ENCODE measurements around the gene UBE2I. TPM values are rescaled to one million over a fixed set of nuclear protein-coding genes. Genes with fewer than 3 reads are reported as not detected.

The UBE2I gene
- polyA plus RNA-seq, 2 of the 4 experiments (the other 2 are of a cell fraction): 170 to 208 TPM

DNA sequence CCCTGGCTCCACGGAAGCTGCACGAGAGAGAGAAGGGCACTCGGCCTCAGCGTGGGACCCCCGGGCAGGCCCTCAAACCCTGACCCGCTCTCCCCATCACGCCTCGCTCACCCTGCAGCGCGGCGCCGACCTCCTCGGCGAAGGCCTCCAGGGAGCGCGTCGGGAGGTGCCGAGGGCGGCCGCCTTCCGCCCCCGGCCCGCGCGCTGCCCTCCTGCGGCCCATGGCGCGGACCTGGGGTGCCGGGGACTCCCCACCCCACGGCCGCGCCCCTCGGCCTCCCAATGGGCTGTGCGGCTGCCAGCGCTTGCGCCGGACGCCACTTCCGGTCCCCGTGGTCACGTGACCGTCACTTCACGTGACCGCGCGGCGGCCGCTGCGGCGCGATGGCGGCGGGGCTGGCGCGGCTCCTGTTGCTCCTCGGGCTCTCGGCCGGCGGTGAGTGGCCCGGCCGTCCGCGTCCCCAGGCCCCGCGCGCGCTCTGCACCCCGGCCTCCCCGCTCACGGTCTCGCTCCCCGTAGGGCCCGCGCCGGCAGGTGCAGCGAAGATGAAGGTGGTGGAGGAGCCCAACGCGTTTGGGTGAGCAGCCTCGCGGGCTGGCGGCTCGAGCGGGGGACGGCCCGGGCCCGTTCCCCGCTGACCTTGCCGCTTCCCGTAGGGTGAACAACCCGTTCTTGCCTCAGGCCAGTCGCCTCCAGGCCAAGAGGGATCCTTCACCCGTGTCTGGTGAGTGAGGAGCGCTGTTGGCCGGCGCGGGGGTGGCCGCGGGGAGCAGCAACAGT lies 42.3 kb downstream of the UBE2I start, which contains the start of the genes GNPTG and TSR3 (continued):
- TF ChIP-seq CTCF (IDR thresholded peaks at IDR 0.05): no peak
- peak; percentile 33; the same call in 1 of the 2 replicates for TF ChIP-seq TP53 (CRISPR knock-in tag; IDR thresholded peaks at IDR 0.05)
- TF ChIP-seq PHF8 (IDR thresholded peaks at IDR 0.05; ENCODE audit: borderline replicate concordance, low read depth): peak; percentile 93; the same call in 1 of the 2 replicates
- no peak for TF ChIP-seq FOSL2 (IDR thresholded peaks at IDR 0.05)
- peak; percentile 58 for TF ChIP-seq FOSL2 (CRISPR knock-in tag; IDR thresholded peaks at IDR 0.05)
- no peak for TF ChIP-seq ZFP36 (IDR thresholded peaks at IDR 0.05; ENCODE audit: borderline replicate concordance, partially characterized antibody)
- no peak for TF ChIP-seq EHF (CRISPR knock-in tag; IDR thresholded peaks at IDR 0.05)
- TF ChIP-seq, protein P1, sequence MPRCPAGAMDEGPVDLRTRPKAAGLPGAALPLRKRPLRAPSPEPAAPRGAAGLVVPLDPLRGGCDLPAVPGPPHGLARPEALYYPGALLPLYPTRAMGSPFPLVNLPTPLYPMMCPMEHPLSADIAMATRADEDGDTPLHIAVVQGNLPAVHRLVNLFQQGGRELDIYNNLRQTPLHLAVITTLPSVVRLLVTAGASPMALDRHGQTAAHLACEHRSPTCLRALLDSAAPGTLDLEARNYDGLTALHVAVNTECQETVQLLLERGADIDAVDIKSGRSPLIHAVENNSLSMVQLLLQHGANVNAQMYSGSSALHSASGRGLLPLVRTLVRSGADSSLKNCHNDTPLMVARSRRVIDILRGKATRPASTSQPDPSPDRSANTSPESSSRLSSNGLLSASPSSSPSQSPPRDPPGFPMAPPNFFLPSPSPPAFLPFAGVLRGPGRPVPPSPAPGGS (IDR thresholded peaks at IDR 0.05): peak; percentile 85
- peak; percentile 78 for TF ChIP-seq MAX (IDR thresholded peaks at IDR 0.05)
- no peak for TF ChIP-seq POLR2AphosphoS2 (conservative IDR thresholded peaks at IDR 0.05; ENCODE audit: low read length)
- no peak for TF ChIP-seq CBX8 (IDR thresholded peaks at IDR 0.05)
- TF ChIP-seq KDM1A (IDR thresholded peaks at IDR 0.05; ENCODE audit: low read depth): no peak
- TF ChIP-seq ZC3H11A (IDR thresholded peaks at IDR 0.05): no peak
- TF ChIP-seq CHD4 (IDR thresholded peaks at IDR 0.05; ENCODE audit: borderline replicate concordance): no peak
- no peak for TF ChIP-seq EHMT2 (IDR thresholded peaks at IDR 0.05; ENCODE audit: low read depth)
- peak; percentile 61 for TF ChIP-seq POLR2A (IDR thresholded peaks at IDR 0.05; ENCODE audit: low read length)
- TF ChIP-seq MAFK (IDR thresholded peaks at IDR 0.05; ENCODE audit: partially characterized antibody): peak; percentile 9
- no peak for TF ChIP-seq RNF2 (IDR thresholded peaks at IDR 0.05; ENCODE audit: borderline replicate concordance, low read depth)
- no peak for TF ChIP-seq PBX3 (IDR thresholded peaks at IDR 0.05)
- no peak for TF ChIP-seq RAD21 (conservative IDR thresholded peaks at IDR 0.05 in 1 of 2, IDR thresholded peaks at IDR 0.05 in 1 of 2)
- TF ChIP-seq, protein P2, sequence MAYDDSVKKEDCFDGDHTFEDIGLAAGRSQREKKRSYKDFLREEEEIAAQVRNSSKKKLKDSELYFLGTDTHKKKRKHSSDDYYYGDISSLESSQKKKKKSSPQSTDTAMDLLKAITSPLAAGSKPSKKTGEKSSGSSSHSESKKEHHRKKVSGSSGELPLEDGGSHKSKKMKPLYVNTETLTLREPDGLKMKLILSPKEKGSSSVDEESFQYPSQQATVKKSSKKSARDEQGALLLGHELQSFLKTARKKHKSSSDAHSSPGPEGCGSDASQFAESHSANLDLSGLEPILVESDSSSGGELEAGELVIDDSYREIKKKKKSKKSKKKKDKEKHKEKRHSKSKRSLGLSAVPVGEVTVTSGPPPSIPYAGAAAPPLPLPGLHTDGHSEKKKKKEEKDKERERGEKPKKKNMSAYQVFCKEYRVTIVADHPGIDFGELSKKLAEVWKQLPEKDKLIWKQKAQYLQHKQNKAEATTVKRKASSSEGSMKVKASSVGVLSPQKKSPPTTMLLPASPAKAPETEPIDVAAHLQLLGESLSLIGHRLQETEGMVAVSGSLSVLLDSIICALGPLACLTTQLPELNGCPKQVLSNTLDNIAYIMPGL (CRISPR knock-in tag; IDR thresholded peaks at IDR 0.05; ENCODE audit: borderline replicate concordance): no peak
- no peak for TF ChIP-seq NFE2L2 (conservative IDR thresholded peaks at IDR 0.05; ENCODE audit: low read length)
- no peak for TF ChIP-seq TFCP2L1 (CRISPR knock-in tag; IDR thresholded peaks at IDR 0.05)
- TF ChIP-seq CEBPB (IDR thresholded peaks at IDR 0.05): no peak
- TF ChIP-seq HEYL (CRISPR knock-in tag; IDR thresholded peaks at IDR 0.05): no peak
- TF ChIP-seq, protein P3, sequence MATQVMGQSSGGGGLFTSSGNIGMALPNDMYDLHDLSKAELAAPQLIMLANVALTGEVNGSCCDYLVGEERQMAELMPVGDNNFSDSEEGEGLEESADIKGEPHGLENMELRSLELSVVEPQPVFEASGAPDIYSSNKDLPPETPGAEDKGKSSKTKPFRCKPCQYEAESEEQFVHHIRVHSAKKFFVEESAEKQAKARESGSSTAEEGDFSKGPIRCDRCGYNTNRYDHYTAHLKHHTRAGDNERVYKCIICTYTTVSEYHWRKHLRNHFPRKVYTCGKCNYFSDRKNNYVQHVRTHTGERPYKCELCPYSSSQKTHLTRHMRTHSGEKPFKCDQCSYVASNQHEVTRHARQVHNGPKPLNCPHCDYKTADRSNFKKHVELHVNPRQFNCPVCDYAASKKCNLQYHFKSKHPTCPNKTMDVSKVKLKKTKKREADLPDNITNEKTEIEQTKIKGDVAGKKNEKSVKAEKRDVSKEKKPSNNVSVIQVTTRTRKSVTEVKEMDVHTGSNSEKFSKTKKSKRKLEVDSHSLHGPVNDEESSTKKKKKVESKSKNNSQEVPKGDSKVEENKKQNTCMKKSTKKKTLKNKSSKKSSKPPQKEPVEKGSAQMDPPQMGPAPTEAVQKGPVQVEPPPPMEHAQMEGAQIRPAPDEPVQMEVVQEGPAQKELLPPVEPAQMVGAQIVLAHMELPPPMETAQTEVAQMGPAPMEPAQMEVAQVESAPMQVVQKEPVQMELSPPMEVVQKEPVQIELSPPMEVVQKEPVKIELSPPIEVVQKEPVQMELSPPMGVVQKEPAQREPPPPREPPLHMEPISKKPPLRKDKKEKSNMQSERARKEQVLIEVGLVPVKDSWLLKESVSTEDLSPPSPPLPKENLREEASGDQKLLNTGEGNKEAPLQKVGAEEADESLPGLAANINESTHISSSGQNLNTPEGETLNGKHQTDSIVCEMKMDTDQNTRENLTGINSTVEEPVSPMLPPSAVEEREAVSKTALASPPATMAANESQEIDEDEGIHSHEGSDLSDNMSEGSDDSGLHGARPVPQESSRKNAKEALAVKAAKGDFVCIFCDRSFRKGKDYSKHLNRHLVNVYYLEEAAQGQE (IDR thresholded peaks at IDR 0.05): no peak
- TF ChIP-seq, protein P4, sequence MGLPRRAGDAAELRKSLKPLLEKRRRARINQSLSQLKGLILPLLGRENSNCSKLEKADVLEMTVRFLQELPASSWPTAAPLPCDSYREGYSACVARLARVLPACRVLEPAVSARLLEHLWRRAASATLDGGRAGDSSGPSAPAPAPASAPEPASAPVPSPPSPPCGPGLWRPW (IDR thresholded peaks at IDR 0.05): no peak
- 0 out of 2 replicates have a peak, but pooled peaks have one; percentile 19 for TF ChIP-seq ATOH8 (CRISPR knock-in tag; IDR thresholded peaks at IDR 0.05; ENCODE audit: low read depth)
- no peak for TF ChIP-seq MAZ (IDR thresholded peaks at IDR 0.05; ENCODE audit: borderline replicate concordance, low read depth, low read length)
- TF ChIP-seq CBX2 (IDR thresholded peaks at IDR 0.05; ENCODE audit: borderline replicate concordance, low read depth): no peak
- peak; percentile 99 for TF ChIP-seq KDM5A (IDR thresholded peaks at IDR 0.05)
